Ascending aorta (tissue), 2 donors: ENCODE results near the gene CFHR3. TPM values are rescaled to one million over a fixed set of nuclear protein-coding genes. Genes with fewer than 3 reads are reported as not detected.
"Not testable (repeated sequence)": the region's sequence is repeated elsewhere in the genome, so short reads cannot be mapped to it uniquely, and the experiment has no call there.

Experiments used
- DNase-seq, 2 donors: peaks; one replicate each; pipeline ENCODE4 v3.0.0-alpha.2; 2019; ENCODE audit warnings: low spot score in 2 of 2
- H3K27ac ChIP-seq, 2 donors: fragments of 200-600 bp; sonication (generic); one replicate each; pipeline ENCODE4 v1.5.1; 2016 to 2017; ENCODE audit warnings: mild to moderate bottlenecking in 1 of 2
- H3K27me3 ChIP-seq: fragments of 200-600 bp; sonication (generic); one replicate; pipeline ENCODE4 v1.5.1; 2017
- H3K36me3 ChIP-seq, 2 donors: fragments of 200-600 bp; sonication (generic); one replicate each; pipeline ENCODE4 v1.5.1; 2016
- H3K4me1 ChIP-seq, 2 donors: fragments of 200-600 bp; sonication (generic); one replicate each; pipeline ENCODE4 v1.5.1; 2016 to 2017; ENCODE audit warnings: mild to moderate bottlenecking in 1 of 2
- H3K4me3 ChIP-seq, 2 donors: fragments of 200-600 bp; sonication (generic); one replicate each; pipeline ENCODE4 v1.5.1; 2016 to 2017; ENCODE audit warnings: mild to moderate bottlenecking in 1 of 2
- H3K9me3 ChIP-seq, 2 donors: fragments of 200-600 bp; sonication (generic); one replicate each; pipeline ENCODE4 v1.5.1; 2016
- intact Hi-C: fragments of 100-400 bp; cut with DNase I; formaldehyde crosslinking; loops from one replicate; pipeline ENCODE4 v1.15.1; 2023
- total RNA-seq: library from RNA; depleted of rRNA; stranded (reverse); fragments of >200 nt; gene quantifications from one replicate; pipeline ENCODE4 v1.1.0, GENCODE V29; 2016
- TF ChIP-seq, protein P1 (sequence below), 3 experiments: fragments of 200-600 bp in 2 of 3; fragments of 450-650 bp in 1 of 3; sonication (generic) in 2 of 3; IDR thresholded peaks; one replicate each; pipeline ENCODE4 v1.5.1; 2016 to 2019; ENCODE audit warnings: antibody characterized with exemption in 3 of 3, mild to moderate bottlenecking in 1 of 3, moderate library complexity in 1 of 3

CFHR3 gene
- total RNA-seq, 1 donor from 2014 or later = not detected

DNA sequence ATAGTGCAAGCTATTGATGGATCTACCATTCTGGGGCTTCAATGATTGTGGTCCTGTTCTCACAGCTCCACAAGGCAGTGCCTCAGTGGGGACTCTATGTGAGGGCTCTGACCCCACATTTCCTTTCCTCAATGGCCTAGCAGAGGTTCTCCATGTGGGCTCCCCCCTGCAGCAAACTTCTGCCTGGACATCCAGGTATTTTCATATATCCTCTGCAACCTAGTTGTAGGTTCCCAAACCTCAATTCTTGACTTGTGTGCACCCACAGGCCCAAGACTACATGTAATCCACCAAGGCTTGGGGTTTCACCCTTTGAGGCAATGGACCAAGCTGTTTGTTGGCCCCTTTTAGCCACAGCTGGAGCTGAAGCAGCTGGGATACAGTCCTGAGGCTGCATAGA, 35.9 kb upstream of the CFHR3 start:
- Histone ChIP-seq H3K4me1 (no peaks in the 10 kb centered on the region), H3K27ac (no peak overlapping the region), H3K27me3 (no peaks in the 10 kb centered on the region), H3K36me3 (peaks cover 0 to 4% of the 10 kb centered on the region in 2 donors), H3K4me3 (no peak overlapping the region), H3K9me3 (no peaks in the 10 kb centered on the region)
- DNase-seq = no peak
- TF ChIP-seq, protein P1, sequence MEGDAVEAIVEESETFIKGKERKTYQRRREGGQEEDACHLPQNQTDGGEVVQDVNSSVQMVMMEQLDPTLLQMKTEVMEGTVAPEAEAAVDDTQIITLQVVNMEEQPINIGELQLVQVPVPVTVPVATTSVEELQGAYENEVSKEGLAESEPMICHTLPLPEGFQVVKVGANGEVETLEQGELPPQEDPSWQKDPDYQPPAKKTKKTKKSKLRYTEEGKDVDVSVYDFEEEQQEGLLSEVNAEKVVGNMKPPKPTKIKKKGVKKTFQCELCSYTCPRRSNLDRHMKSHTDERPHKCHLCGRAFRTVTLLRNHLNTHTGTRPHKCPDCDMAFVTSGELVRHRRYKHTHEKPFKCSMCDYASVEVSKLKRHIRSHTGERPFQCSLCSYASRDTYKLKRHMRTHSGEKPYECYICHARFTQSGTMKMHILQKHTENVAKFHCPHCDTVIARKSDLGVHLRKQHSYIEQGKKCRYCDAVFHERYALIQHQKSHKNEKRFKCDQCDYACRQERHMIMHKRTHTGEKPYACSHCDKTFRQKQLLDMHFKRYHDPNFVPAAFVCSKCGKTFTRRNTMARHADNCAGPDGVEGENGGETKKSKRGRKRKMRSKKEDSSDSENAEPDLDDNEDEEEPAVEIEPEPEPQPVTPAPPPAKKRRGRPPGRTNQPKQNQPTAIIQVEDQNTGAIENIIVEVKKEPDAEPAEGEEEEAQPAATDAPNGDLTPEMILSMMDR (IDR thresholded peaks at IDR 0.05) = no peak
- intact Hi-C loops = no loop called here

DNA sequence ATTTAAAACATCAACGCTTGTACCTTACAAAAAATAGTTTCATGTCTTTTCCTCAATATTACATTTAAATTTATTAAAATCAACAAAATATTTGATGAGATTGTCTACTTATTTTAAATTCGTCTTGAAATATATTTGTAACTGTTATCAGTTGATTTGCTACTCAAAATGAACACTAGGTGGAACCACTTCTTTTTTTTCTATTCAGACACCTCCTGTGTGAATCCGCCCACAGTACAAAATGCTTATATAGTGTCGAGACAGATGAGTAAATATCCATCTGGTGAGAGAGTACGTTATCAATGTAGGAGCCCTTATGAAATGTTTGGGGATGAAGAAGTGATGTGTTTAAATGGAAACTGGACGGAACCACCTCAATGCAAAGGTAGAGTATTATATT, 31.4 kb upstream of the CFHR3 start:
- intact Hi-C loops, H3K27ac ChIP-seq, H3K9me3 ChIP-seq, DNase-seq, H3K4me1 ChIP-seq, H3K27me3 ChIP-seq, H3K4me3 ChIP-seq, H3K36me3 ChIP-seq: not testable (repeated sequence)

DNA sequence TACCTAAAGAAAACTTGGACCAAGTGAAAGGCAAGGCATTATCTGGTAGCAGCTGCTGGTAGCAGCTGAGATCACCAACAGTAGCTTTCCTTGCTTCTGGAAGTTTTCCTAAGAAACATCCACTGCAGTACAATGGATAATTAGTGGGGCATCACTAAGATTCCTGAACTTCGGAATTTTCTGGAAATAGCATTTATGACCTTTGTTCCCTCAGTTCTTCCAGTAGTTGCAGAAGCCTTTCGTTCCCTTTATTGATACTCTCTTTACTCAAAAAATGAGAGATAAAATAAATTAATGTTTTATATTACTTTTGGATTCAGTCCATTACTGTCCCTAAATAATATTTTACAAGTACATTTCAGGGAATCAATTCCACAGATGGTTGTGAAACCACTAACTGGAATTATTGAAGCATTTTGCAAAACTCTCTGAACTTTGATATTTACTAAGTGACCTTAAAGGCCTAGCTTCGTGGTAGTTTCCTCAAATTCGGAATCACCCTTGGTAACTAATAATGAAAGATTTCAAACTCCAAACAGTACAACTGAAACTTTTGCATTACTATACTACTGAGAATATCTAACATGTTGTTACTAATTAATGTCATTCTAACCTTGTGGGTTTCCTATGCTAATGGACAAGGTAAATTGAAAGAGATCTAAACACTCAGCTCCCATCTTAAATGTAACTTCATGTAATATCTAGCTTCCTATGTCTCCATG, 9.5 kb upstream of the CFHR3 start:
- H3K36me3 ChIP-seq, H3K4me3 ChIP-seq, H3K9me3 ChIP-seq, H3K27me3 ChIP-seq, H3K27ac ChIP-seq, H3K4me1 ChIP-seq, DNase-seq: not testable (repeated sequence)
- intact Hi-C loops = loop anchor here (10.0 kb wide), 1 partner anchor 80 kb away; no protein-coding TSS in a partner anchor

DNA sequence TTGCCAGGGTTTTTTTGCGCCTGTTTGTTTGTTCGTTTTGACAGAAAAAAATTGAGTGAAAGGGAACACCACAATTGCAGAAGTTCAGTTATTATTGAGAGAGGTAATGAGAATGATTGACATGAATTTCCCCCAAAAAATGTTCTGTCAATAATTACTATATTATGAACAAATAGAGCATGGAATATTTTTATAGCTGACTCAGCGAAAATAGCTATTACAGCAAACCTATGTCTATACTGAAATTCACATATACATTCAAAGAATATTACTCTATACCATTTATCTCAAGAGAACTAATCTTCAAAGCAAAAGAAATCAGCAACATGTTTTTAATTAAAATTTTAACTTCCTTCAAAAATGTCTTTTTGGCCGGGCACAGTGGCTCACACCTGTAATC, 4.8 kb upstream of the CFHR3 start:
- H3K27ac ChIP-seq, H3K9me3 ChIP-seq, H3K27me3 ChIP-seq, H3K4me1 ChIP-seq, H3K4me3 ChIP-seq, DNase-seq, H3K36me3 ChIP-seq: not testable (repeated sequence)
- intact Hi-C loops = loop anchor here (10.0 kb wide), 1 partner anchor 75 kb away; no protein-coding TSS in a partner anchor

DNA sequence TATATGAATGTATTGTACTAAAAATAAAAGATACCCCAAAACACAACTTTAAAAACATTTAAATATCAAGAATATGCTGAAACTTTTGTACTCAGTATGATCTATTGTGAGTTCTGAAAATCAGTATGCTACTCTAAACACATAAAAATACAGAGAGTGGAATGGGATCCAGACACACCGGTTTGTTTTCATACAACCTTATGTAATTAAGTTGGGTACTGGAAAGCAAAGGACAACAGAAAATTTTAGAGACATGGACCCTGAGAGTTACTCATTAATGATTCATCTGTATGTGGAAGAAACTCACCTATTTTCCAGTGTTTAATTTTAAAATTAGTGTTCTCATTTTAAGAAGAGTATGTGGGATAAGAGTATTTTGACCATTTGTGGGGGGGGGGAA, 927 bp upstream of the CFHR3 start:
- no peak overlapping the region for H3K27ac ChIP-seq
- TF ChIP-seq, protein P1 (IDR thresholded peaks at IDR 0.05) = no peak
- H3K27me3 ChIP-seq = no peaks in the 10 kb centered on the region
- no peaks in the 10 kb centered on the region for H3K9me3 ChIP-seq
- no peaks in the 10 kb centered on the region for H3K36me3 ChIP-seq
- no peak for DNase-seq
- intact Hi-C loops = no loop called here
- H3K4me3 ChIP-seq = no peak overlapping the region
- H3K4me1 ChIP-seq = no peaks in the 10 kb centered on the region

DNA sequence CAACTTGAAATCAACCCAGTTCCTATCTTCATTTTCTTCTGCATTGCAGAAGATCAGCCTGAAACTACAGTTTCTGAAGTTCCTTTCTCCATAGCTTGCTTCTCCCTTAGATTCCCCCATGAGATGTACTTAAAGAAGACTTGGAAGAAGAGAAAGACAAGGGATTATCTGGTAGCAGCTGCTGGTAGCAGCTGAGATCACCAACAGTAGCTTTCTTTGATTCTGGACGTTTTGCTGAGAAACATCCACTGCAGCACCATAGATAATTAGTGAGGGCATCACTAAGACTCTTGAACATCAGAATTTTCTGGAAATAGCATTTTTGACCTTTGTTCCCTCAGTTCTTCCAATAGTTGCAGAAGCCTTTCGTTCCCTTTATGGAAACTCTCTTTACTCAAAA, 465 bp upstream of the CFHR3 start:
- no peaks in the 10 kb centered on the region for H3K36me3 ChIP-seq
- H3K27me3 ChIP-seq = no peaks in the 10 kb centered on the region
- no peak for DNase-seq
- no peak overlapping the region for H3K4me3 ChIP-seq
- H3K9me3 ChIP-seq = no peaks in the 10 kb centered on the region
- no peak overlapping the region for H3K27ac ChIP-seq
- intact Hi-C loops = no loop called here
- TF ChIP-seq, protein P1 (IDR thresholded peaks at IDR 0.05) = no peak
- H3K4me1 ChIP-seq = no peaks in the 10 kb centered on the region

DNA sequence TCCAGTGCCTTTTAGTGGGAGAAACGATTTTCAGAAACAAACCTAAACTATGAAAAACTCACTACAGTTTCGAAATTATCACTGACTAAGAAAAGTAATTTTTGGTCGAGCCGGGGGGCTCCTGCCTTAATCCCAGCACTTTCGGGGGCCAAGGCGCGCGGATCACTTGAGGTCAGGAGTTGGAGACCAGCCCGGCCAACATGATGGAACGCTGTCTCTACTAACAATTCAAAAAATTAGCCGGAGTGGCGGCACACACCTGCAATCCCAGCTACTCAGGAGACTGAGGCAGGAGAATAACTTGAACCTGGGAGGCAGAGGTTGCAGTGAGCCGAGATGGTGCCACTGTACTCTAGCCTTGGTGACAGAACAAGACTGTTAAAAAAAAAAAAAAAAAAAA, 3.0 kb downstream of the CFHR3 start:
- intact Hi-C loops = no loop called here
- no peak for DNase-seq

More for the DNA sequence above, 3.0 kb downstream of the CFHR3 start:
- Histone ChIP-seq H3K4me1 (no peaks in the 10 kb centered on the region), H3K27me3 (no peaks in the 10 kb centered on the region), H3K9me3 (no peaks in the 10 kb centered on the region), H3K27ac (no peak overlapping the region), H3K4me3 (no peak overlapping the region), H3K36me3 (no peaks in the 10 kb centered on the region)
- TF ChIP-seq, protein P1 (IDR thresholded peaks at IDR 0.05) = no peak
